Measurements from ENCODE around the gene FBXL12. TPM values are rescaled to one million over a fixed set of nuclear protein-coding genes. Genes with fewer than 3 reads are reported as not detected.
A peak's percentile ranks its signal among the peaks of the same experiment; 100 is the strongest.
"Not testable (repeated sequence)": the region's sequence is repeated elsewhere in the genome, so short reads cannot be mapped to it uniquely, and the experiment has no call there.

FBXL12 gene
- total RNA-seq, 1 donor from 2014 or later, result 64.4 TPM

DNA sequence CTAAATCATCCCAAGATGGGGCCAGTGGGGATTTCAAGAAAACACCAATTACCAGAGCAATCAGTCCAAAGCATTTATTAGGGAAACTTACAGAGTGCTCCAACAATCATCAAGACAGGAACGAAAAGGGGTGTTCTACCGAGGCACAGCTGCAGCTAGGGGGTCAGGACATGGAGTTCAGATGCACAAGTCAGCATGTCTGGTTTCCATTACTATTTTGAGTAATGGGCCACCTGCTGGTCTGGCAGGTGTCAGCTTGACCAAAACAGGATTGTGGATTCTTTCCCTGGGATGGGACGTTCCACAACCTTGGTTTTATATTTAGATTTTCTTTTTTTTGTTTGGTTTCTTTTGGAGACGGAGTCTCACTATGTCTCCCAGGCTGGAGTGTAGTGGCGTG, 4.9 kb upstream of the FBXL12 start:
- Histone ChIP-seq H3K9me3 (no peaks in the 10 kb centered on the region), H3K27ac (no peak overlapping the region)
- intact Hi-C loops (cut with DNase I), result no loop called here

DNA sequence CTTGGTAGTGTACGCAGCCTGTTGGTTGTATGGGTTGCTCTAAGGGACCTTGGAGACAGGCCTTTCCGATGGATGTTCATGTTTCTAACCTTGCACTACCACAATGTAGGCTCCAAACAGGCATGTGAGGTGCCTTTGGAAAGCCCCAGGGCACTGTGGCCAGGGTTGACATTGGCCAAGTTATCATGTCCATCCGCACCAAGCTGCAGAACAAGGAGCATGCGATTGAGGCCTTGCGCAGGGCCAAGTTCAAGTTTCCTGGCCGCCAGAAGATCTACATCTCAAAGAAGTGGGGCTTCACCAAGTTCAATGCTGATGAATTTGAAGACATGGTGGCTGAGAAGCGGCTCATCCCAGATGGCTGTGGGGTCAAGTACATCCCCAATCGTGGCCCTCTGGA, 1.2 kb upstream of the FBXL12 start:
- intact Hi-C loops (cut with DNase I); DNase-seq (ENCODE audit: low spot score in 2 of 2); H3K36me3 ChIP-seq; H3K27me3 ChIP-seq; H3K9me3 ChIP-seq: not testable (repeated sequence)
- H3K4me1 ChIP-seq, result peaks cover 7 to 16% of the 10 kb centered on the region in 2 donors
- peak overlapping the region; percentile 89 to 95 for H3K27ac ChIP-seq
- peak overlapping the region; percentile 28 to 86 for H3K4me3 ChIP-seq

More for the DNA sequence above, 4.9 kb upstream of the FBXL12 start:
- Histone ChIP-seq H3K36me3 (no peaks in the 10 kb centered on the region), H3K4me1 (peaks cover 4 to 19% of the 10 kb centered on the region in 2 donors), H3K4me3 (no peak overlapping the region), H3K27me3 (no peaks in the 10 kb centered on the region)
- DNase-seq (ENCODE audit: low spot score in 2 of 2), result no peak
- TF ChIP-seq, protein P1, sequence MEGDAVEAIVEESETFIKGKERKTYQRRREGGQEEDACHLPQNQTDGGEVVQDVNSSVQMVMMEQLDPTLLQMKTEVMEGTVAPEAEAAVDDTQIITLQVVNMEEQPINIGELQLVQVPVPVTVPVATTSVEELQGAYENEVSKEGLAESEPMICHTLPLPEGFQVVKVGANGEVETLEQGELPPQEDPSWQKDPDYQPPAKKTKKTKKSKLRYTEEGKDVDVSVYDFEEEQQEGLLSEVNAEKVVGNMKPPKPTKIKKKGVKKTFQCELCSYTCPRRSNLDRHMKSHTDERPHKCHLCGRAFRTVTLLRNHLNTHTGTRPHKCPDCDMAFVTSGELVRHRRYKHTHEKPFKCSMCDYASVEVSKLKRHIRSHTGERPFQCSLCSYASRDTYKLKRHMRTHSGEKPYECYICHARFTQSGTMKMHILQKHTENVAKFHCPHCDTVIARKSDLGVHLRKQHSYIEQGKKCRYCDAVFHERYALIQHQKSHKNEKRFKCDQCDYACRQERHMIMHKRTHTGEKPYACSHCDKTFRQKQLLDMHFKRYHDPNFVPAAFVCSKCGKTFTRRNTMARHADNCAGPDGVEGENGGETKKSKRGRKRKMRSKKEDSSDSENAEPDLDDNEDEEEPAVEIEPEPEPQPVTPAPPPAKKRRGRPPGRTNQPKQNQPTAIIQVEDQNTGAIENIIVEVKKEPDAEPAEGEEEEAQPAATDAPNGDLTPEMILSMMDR (IDR thresholded peaks at IDR 0.05), result no peak

DNA sequence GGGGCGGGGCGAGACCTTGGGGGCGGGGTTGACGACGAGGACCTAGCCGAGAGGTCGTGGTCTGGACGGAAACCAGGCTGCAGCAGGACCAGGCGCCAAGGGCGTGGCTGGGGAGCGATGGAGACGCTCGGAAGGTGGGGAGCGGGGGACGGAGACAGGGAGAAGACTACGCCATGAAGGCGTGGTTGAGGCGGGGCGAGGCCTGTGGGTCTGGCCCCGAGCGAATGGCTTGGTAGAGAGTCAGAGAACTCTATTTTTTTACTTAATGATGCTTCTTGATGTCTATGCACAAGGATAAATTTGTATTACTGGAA, 674 bp upstream of the FBXL12 start:
- Histone ChIP-seq H3K27me3 (no peaks in the 10 kb centered on the region), H3K36me3 (peaks cover 0 to 2% of the 10 kb centered on the region in 2 donors), H3K27ac (peak overlapping the region; percentile 89 to 95), H3K9me3 (no peaks in the 10 kb centered on the region), H3K4me3 (peak overlapping the region; percentile 28 to 86), H3K4me1 (peaks cover 7 to 16% of the 10 kb centered on the region in 2 donors)
- TF ChIP-seq, protein P1 (IDR thresholded peaks at IDR 0.05), result no peak
- intact Hi-C loops (cut with DNase I), result loop anchor here (1.0 kb wide), 5 partner anchors 8 to 34 kb away; partner anchors contain the start of genes PIN1 and UBL5
- DNase-seq (ENCODE audit: low spot score in 2 of 2), result no peak

DNA sequence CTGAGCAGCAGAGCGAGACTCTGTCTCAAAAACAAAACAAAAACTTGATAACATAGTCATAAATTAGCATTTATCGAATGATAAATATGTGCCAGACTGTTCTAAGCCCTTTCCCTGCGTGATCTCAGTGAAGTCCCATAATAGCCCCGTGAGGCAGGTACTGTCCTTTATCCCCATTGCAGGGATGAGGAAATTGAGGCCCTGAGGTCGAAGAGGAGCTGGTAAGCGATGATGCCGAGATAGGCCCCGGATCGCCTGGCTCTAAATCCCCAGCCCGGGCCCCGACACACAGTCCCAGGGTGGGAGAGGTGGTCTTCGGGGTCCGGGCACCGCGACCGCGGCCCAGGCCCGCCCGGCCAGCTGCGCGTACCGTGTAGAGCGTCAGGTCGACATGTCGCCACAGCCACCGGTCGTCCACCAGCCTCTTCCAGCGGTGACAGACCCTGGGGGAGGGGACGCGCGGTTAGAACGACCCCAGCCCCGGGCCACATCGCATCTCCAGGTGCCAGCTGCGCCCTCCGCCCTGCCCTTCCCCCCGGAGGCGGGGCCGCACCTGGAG, 625 bp downstream of the FBXL12 start:
- H3K4me3 ChIP-seq, result peak overlapping the region; percentile 69 to 86

DNA sequence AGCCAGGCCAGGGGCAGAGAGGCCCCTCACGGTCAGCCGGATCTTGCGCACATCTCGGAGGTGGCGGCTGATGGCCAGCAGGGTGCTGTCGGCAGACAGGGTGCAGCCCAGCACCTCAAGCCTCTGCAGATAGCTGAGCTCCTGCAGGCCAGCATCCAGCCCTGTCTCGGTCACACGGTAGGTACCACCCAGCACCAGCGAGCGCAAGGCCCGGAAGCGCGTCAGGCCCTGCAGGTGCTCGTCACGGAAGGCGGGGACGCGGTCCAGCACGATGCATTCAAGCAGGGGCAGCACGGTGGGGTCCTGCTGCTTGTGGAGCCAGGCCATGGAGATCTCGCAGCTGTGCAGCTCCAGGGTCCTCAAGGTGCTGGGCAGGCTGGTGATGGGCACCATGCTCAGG, 7.7 kb downstream of the FBXL12 start:
- TF ChIP-seq, protein P1 (IDR thresholded peaks at IDR 0.05), result no peak
- no peaks in the 10 kb centered on the region for H3K9me3 ChIP-seq
- H3K4me3 ChIP-seq, result no peak overlapping the region
- intact Hi-C loops (cut with DNase I), result no loop called here
- H3K4me1 ChIP-seq, result no peaks in the 10 kb centered on the region
- peaks cover 58 to 70% of the 10 kb centered on the region in 2 donors for H3K36me3 ChIP-seq
- H3K27ac ChIP-seq, result no peak overlapping the region
- no peaks in the 10 kb centered on the region for H3K27me3 ChIP-seq
- DNase-seq (ENCODE audit: low spot score in 2 of 2), result no peak

More for the DNA sequence above, 625 bp downstream of the FBXL12 start:
- TF ChIP-seq, protein P1 (IDR thresholded peaks at IDR 0.05), result no peak
- H3K36me3 ChIP-seq, result peaks cover 11 to 12% of the 10 kb centered on the region in 2 donors
- no peaks in the 10 kb centered on the region for H3K9me3 ChIP-seq
- H3K27me3 ChIP-seq, result no peaks in the 10 kb centered on the region
- peak overlapping the region; percentile 89 to 95 for H3K27ac ChIP-seq
- H3K4me1 ChIP-seq, result peaks cover 7 to 16% of the 10 kb centered on the region in 2 donors
- no peak for DNase-seq (ENCODE audit: low spot score in 2 of 2)
- intact Hi-C loops (cut with DNase I), result no loop called here

DNA sequence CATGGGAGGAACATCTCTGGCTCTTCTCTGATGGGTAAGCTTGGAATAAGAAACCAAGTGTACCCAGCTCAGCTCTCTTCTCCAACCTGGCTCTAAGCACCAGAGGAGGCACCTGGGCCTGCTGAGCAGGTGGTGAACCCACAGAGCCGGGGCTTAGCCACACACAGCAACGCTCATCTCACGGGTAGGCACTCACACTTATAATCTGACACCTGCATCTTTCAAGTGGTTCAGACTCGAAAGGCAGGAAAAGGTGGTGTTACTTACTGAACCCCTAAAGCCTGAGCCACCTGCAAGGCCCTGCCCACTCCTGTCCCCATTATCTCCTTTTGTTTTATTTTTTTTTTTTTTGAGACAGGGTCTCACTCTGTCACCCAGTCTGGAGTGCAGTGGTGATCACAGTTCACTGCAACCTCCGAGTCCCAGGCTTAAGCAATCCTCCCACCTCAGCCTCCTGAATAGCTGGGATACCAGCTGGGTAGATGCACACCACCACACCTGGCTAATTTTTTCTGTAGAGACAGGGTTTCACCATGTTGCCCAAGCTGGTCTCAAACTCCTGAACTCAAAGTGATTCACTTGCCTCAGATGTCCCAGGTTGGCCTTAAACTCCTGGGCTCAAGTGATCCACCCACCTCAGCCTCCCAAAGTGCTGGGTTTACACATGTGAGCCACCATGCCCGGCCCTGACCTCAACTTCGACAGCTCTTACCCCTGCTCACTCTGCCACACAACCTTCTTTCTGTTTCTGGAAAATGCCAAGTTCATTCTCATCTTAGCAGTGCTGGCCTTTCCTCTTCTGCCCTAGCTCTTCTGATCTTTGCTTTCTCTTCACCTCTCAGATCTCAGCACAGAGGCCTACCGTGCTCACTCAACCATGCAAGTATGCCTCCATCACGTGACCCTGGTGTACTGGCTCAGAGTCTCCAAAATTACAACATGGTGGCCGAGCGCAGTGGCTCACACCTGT, 9.7 kb downstream of the FBXL12 start:
- TF ChIP-seq, protein P1 (IDR thresholded peaks at IDR 0.05), result no peak
- DNase-seq (ENCODE audit: low spot score in 2 of 2), result no peak
- no peak overlapping the region for H3K27ac ChIP-seq
- intact Hi-C loops (cut with DNase I), result no loop called here
- H3K9me3 ChIP-seq, result no peaks in the 10 kb centered on the region
- no peak overlapping the region for H3K4me3 ChIP-seq
- peaks cover 52 to 71% of the 10 kb centered on the region in 2 donors for H3K36me3 ChIP-seq
- H3K27me3 ChIP-seq, result no peaks in the 10 kb centered on the region
- H3K4me1 ChIP-seq, result no peaks in the 10 kb centered on the region
